B cell (primary cell): ENCODE data around the gene PI4KA. TPM values are rescaled to one million over a fixed set of nuclear protein-coding genes. Genes with fewer than 3 reads are reported as not detected.

Experiments used
- ATAC-seq: fragments of 200-7000 bp; cut with Tn5 transposase; one replicate; pipeline ENCODE4 v1.10.0; 2021; ENCODE audit warnings: low read depth, mild to moderate bottlenecking, moderate number of reproducible peaks, moderate library complexity
- CTCF ChIA-PET: fragments of 350-600 bp; sonication (Branson Sonifier 250); formaldehyde crosslinking; loops from one replicate; lab custom pipeline; 2021; ENCODE audit warnings: antibody characterized with exemption, inconsistent platforms; lab: Charles Lee
- POLR2A ChIA-PET: fragments of 350-600 bp; sonication (Branson Sonifier 250); formaldehyde crosslinking; loops from one replicate; lab custom pipeline; 2021; ENCODE audit warnings: antibody characterized with exemption; lab: Charles Lee
- DNase-seq: peaks from one replicate; pipeline ENCODE4 v3.0.0; 2013
- H2AFZ ChIP-seq: 2 replicates; pipeline ENCODE4 v1.6.1; 2012; ENCODE audit warnings: mild to moderate bottlenecking, low read depth, low read length; ENCODE audit not compliant: insufficient read depth, poor library complexity, severe bottlenecking
- H3K27ac ChIP-seq, 2 donors: 1 replicate in 1 of 2; 2 replicates in 1 of 2; pipeline ENCODE4 v1.5.1; 2012 to 2013; ENCODE audit warnings: low read length in 2 of 2, mild to moderate bottlenecking in 2 of 2, moderate library complexity in 1 of 2
- H3K27me3 ChIP-seq, 4 experiments: fragments of 200-600 bp in 1 of 4; sonication (generic) in 1 of 4; replicated peaks in 1 of 4; 1 replicate in 2 of 4; 2 replicates in 2 of 4; pipeline versions ENCODE4 v1.6.1 to v1.7.0; 2013 to 2016; ENCODE audit warnings: low read length in 3 of 4, mild to moderate bottlenecking in 2 of 4, mixed read lengths in 1 of 4, moderate library complexity in 1 of 4; ENCODE audit not compliant: insufficient read depth in 4 of 4, control insufficient read depth in 3 of 4; ENCODE audit errors: control extremely low read depth in 1 of 4
- H3K36me3 ChIP-seq, 2 experiments: replicated peaks in 1 of 2; 1 replicate in 1 of 2; 2 replicates in 1 of 2; pipeline versions ENCODE4 v1.6.1 to v1.7.1; 2013; ENCODE audit warnings: low read length in 1 of 2; ENCODE audit not compliant: insufficient read depth in 2 of 2, control insufficient read depth in 1 of 2; ENCODE audit errors: control extremely low read depth in 1 of 2, extremely low read depth in 1 of 2
- H3K4me1 ChIP-seq, 2 donors: fragments of 200-600 bp in 1 of 2; sonication (generic) in 1 of 2; 1 replicate in 1 of 2; 2 replicates in 1 of 2; pipeline versions ENCODE4 v1.5.1 to v1.6.1; 2013 to 2017; ENCODE audit warnings: low read length in 2 of 2; ENCODE audit not compliant: control insufficient read depth in 2 of 2, insufficient read depth in 2 of 2
- H3K4me2 ChIP-seq: replicated peaks from 2 replicates; pipeline ENCODE3; 2012; ENCODE audit warnings: mild to moderate bottlenecking, low read depth, low read length; ENCODE audit not compliant: poor library complexity, severe bottlenecking
- H3K4me3 ChIP-seq, 5 experiments: fragments of 200-600 bp in 1 of 5; sonication (generic) in 1 of 5; 1 replicate in 3 of 5; 2 replicates in 2 of 5; pipeline versions ENCODE4 v1.5.1 to v1.7.0; 2011 to 2016; ENCODE audit warnings: low read length in 4 of 5, mild to moderate bottlenecking in 4 of 5, low read depth in 2 of 5, control low read depth in 1 of 5, moderate library complexity in 1 of 5; ENCODE audit not compliant: insufficient read depth in 1 of 5; ENCODE audit errors: control extremely low read depth in 1 of 5, extremely low read depth in 1 of 5
- H3K79me2 ChIP-seq: fragments of 200-600 bp; sonication (generic); one replicate; pipeline ENCODE4 v1.6.0; 2016; ENCODE audit warnings: low read length; ENCODE audit not compliant: control insufficient read depth, insufficient read depth
- H3K9ac ChIP-seq: fragments of 200-600 bp; sonication (generic); 2 replicates; pipeline ENCODE4 v1.6.1; 2017; ENCODE audit warnings: mild to moderate bottlenecking, low read length, moderate library complexity
- H3K9me3 ChIP-seq, 3 donors: one replicate each; pipeline versions ENCODE4 v1.6.1 to v1.7.1; 2013; ENCODE audit warnings: low read length in 2 of 3; ENCODE audit not compliant: control insufficient read depth in 2 of 3, insufficient read depth in 1 of 3; ENCODE audit errors: control extremely low read depth in 1 of 3
- H4K20me1 ChIP-seq: 2 replicates; pipeline ENCODE4 v1.6.0; 2012; ENCODE audit warnings: mild to moderate bottlenecking, low read length; ENCODE audit not compliant: insufficient read depth, control insufficient read depth, poor library complexity, severe bottlenecking
- H3K27ac Mint-ChIP-seq: one replicate; pipeline ENCODE4 v1.8.0; 2021; ENCODE audit warnings: mixed read lengths
- H3K27me3 Mint-ChIP-seq: one replicate; pipeline ENCODE4 v1.8.0; 2021; ENCODE audit warnings: mixed read lengths
- H3K4me1 Mint-ChIP-seq: one replicate; pipeline ENCODE4 v1.8.0; 2021; ENCODE audit warnings: mixed read lengths
- H3K4me3 Mint-ChIP-seq: one replicate; pipeline ENCODE4 v1.8.0; 2021; ENCODE audit warnings: mixed read lengths
- H3K9me3 Mint-ChIP-seq: one replicate; pipeline ENCODE4 v1.8.0; 2022; ENCODE audit warnings: mixed read lengths; ENCODE audit not compliant: insufficient read depth
- CTCF ChIP-seq: fragments of 200-600 bp; IDR thresholded peaks from one replicate; pipeline ENCODE4 v1.8.0; 2022; ENCODE audit warnings: antibody characterized with exemption, mild to moderate bottlenecking
- EZH2 ChIP-seq: IDR thresholded peaks from 2 replicates; pipeline ENCODE4 v1.6.1; 2012; ENCODE audit warnings: borderline replicate concordance, low read depth, mild to moderate bottlenecking, moderate library complexity, low read length; ENCODE audit not compliant: insufficient read depth, poor library complexity, severe bottlenecking
- WGBS: methylation state at CpG from one replicate; pipeline ENCODE4 v1.1.5; 2013; ENCODE audit warnings: missing lambda C conversion rate; ENCODE audit not compliant: insufficient coverage; 5-methylcytosine and 5-hydroxymethylcytosine counted together
- intact Hi-C: fragments of 100-400 bp; cut with micrococcal nuclease; formaldehyde crosslinking; loops from one replicate; pipeline ENCODE4 v1.10.0; 2022
- polyA plus RNA-seq: library from polyadenylated mRNA; depleted of rRNA; stranded (reverse); fragments of >200 nt; gene quantifications from 2 replicates; pipeline ENCODE4 v1.2.3, GENCODE V29; 2012
- total RNA-seq, 2 donors: library from RNA; stranded (reverse); fragments of 120-200 nt in 1 of 2; gene quantifications; 1 replicate in 1 of 2; 2 replicates in 1 of 2; pipeline versions ENCODE4 v1.2.3 to v1.2.4, GENCODE V29; 2013 to 2022

Gene PI4KA
- total and polyA plus RNA-seq, 2 donors (not counting 1 experiment from before 2014, with no cell fraction given), result 85.9 to 156 TPM

GRCh38 chr22:20809538-20810185, 48.9 kb downstream of the PI4KA start:
- Mint-ChIP-seq H3K4me1 (peaks cover 11% of the 10 kb centered on the region), H3K27ac (no peak overlapping the region), H3K9me3 (no peaks in the 10 kb centered on the region), H3K4me3 (no peak overlapping the region), H3K27me3 (no peaks in the 10 kb centered on the region)
- ATAC-seq (no peak), DNase-seq (no peak)
- H3K9me3 ChIP-seq, result no peaks in the 10 kb centered on the region
- no peak overlapping the region for H3K9ac ChIP-seq
- peaks cover 0 to 70% of the 10 kb centered on the region in 2 experiments for H3K36me3 ChIP-seq
- no peaks in the 10 kb centered on the region for H3K27me3 ChIP-seq
- no peak for TF ChIP-seq EZH2
- TF ChIP-seq CTCF, result no peak
- CTCF ChIA-PET, result interaction anchor here (1.0 kb wide), 1 partner anchor 24 kb away, joined by 4 read pairs; no protein-coding TSS in a partner anchor
- peaks cover 3 to 10% of the 10 kb centered on the region in 2 donors for H3K4me1 ChIP-seq
- H3K4me2 ChIP-seq, result no peak overlapping the region
- POLR2A ChIA-PET, result no interaction called here
- H3K27ac ChIP-seq, result no peak overlapping the region
- no peak overlapping the region for H2AFZ ChIP-seq
- H3K79me2 ChIP-seq, result no peaks in the 10 kb centered on the region
- WGBS, result 42% methylated on average over 4 of the region's 6 CpGs
- H3K4me3 ChIP-seq, result no peak overlapping the region
- H4K20me1 ChIP-seq, result no peaks in the 10 kb centered on the region
- intact Hi-C loops, result no loop called here

- Histone ChIP-seq H3K27ac (no peak overlapping the region), H2AFZ (no peak overlapping the region), H3K4me1 (peaks cover 3 to 10% of the 10 kb centered on the region in 2 donors), H3K36me3 (peaks cover 0 to 74% of the 10 kb centered on the region in 2 experiments), H3K9me3 (no peaks in the 10 kb centered on the region), H3K79me2 (no peaks in the 10 kb centered on the region), H3K9ac (no peak overlapping the region), H3K27me3 (no peaks in the 10 kb centered on the region), H3K4me2 (no peak overlapping the region), H3K4me3 (no peak overlapping the region), H4K20me1 (no peaks in the 10 kb centered on the region)
- ATAC-seq (peak; percentile 33), DNase-seq (peak; percentile 15)
- CTCF ChIA-PET, result interaction anchor here (1.0 kb wide), 1 partner anchor 23 kb away, joined by 4 read pairs; no protein-coding TSS in a partner anchor
- no peak for TF ChIP-seq EZH2
- no peak for TF ChIP-seq CTCF
- 42% methylated on average over 1 of the region's 4 CpGs for WGBS
- Mint-ChIP-seq H3K4me3 (no peak overlapping the region), H3K27me3 (no peaks in the 10 kb centered on the region), H3K27ac (peak overlapping the region; percentile 17), H3K9me3 (no peaks in the 10 kb centered on the region), H3K4me1 (peaks cover 11% of the 10 kb centered on the region)
- POLR2A ChIA-PET, result no interaction called here
- intact Hi-C loops, result no loop called here
Measured at GRCh38 chr22:20808844-20809243, 49.8 kb downstream of the PI4KA start.
